Retinal pigment epithelial cell (primary cell): Measurements from ENCODE around the gene PGGHG.
"Not testable (repeated sequence)": the region's sequence is repeated elsewhere in the genome, so short reads cannot be mapped to it uniquely, and the experiment has no call there.

Experiments
- DNase-seq: peaks from one replicate; pipeline ENCODE4 v3.0.0-alpha.2; 2010; ENCODE audit warnings: low read depth
- H3K4me3 ChIP-seq: 2 replicates; pipeline ENCODE4 v1.5.1; 2011; ENCODE audit warnings: mild to moderate bottlenecking, low read length, control low read depth, moderate library complexity
- CTCF ChIP-seq: conservative IDR thresholded peaks from 2 replicates; pipeline ENCODE4 v1.5.1; 2011; ENCODE audit warnings: low read depth, low read length, control low read depth, inconsistent platforms

Gene PGGHG

GRCh38 chr11:326842-327580, 38.1 kb downstream of the PGGHG start:
- H3K4me3 ChIP-seq: no peak overlapping the region
- TF ChIP-seq CTCF: no peak
- no peak for DNase-seq

- no peak for TF ChIP-seq CTCF
- no peak overlapping the region for H3K4me3 ChIP-seq
- DNase-seq: no peak
Measured at GRCh38 chr11:327581-327923, 38.6 kb downstream of the PGGHG start.

GRCh38 chr11:328012-328411, 39.1 kb downstream of the PGGHG start:
- no peak overlapping the region for H3K4me3 ChIP-seq
- no peak for TF ChIP-seq CTCF
- DNase-seq: no peak

GRCh38 chr11:328516-329100, 39.7 kb downstream of the PGGHG start:
- H3K4me3 ChIP-seq, DNase-seq: not testable (repeated sequence)

- H3K4me3 ChIP-seq: no peak overlapping the region
- no peak for TF ChIP-seq CTCF
- DNase-seq: no peak
Measured at GRCh38 chr11:329886-330253, 40.9 kb downstream of the PGGHG start.

- DNase-seq: no peak
- TF ChIP-seq CTCF: no peak
- no peak overlapping the region for H3K4me3 ChIP-seq
Measured at GRCh38 chr11:330307-330693, 41.4 kb downstream of the PGGHG start.

- no peak for TF ChIP-seq CTCF
Measured at GRCh38 chr11:330694-331357, 41.9 kb downstream of the PGGHG start.

More at GRCh38 chr11:330694-331357, 41.9 kb downstream of the PGGHG start:
- H3K4me3 ChIP-seq: no peak overlapping the region
- DNase-seq: no peak
